HG03460 (cell line): ENCODE measurements around the gene SLC6A18.
"Not testable (repeated sequence)": the region's sequence is repeated elsewhere in the genome, so short reads cannot be mapped to it uniquely, and the experiment has no call there.

Experiments used
- ATAC-seq: cut with Tn5 transposase; IDR thresholded peaks from one replicate; pipeline ENCODE4 v1.9.1; 2021; ENCODE audit not compliant: unreplicated experiment

Gene SLC6A18

DNA sequence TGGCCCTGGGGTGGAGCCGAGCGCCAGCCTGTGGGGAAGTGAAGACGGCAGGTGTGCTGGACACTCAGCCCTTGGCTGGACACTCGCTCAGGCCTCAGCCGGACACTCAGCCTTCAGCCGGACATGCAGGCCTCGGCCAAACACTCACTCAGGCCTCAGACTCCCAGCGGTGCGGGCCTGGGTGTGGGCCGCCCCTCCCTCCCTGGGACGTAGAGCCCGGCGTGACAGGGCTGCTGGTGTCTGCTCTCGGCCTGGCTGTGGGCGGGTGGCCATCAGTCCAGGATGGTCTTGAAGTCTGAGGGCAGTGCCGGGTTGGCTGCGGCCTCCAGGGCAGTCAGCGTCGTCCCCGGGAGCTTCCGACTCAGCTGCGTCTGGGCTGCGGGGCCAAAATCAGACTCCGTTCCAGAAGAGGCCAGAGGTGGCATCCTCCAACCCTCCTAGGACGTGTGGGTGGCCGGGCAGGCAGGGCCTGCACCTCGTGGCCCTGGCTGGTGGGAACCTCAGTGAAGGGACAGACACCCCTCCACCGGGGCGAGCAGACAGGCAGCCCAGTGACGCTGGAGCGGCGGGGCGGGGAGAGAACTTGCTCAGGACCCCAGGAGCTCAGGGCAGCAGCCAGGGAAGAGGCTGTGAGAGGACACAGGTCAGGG is 28.4 kb downstream of the SLC6A18 start:
- no peak for ATAC-seq

DNA sequence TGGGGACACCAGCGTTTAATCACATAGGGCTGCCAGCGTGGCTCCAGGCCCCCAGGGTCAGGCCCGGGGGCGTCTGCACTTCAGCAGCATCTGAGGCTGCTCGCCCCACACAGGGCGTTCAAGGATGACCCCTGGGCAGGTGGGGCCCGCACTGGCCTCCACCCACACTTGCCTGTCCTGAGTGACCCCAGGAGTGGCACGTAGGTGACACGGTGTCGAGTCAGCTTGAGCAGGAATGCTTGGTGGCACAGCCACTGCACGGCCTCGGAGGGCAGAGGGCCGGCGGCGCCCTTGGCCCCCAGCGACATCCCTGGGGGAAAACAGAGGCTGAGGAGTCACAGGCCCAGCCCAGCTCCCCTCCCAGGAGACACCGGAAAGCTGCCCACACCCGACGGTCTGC is 29.0 kb downstream of the SLC6A18 start:
- no peak for ATAC-seq

DNA sequence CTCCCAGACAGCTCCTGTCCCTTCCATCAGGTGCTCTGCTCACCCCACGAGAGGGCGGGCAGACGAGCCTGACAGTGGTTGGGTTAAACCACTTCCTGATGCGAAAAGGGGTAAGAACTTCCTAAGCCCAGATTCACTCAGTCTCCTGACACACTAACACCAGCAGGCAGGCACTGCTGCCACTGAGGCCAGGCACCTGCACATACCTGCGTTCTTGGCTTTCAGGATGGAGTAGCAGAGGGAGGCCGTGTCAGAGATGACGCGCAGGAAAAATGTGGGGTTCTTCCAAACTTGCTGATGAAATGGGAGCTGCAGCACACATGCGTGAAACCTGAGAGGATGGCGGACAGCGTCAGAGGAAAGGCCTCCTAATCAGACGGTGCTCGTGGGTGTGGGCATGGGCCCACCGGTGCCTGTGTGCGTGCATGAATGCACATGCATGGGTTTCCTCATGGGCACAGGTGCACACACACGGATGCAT is 29.9 kb downstream of the SLC6A18 start:
- ATAC-seq = no peak

DNA sequence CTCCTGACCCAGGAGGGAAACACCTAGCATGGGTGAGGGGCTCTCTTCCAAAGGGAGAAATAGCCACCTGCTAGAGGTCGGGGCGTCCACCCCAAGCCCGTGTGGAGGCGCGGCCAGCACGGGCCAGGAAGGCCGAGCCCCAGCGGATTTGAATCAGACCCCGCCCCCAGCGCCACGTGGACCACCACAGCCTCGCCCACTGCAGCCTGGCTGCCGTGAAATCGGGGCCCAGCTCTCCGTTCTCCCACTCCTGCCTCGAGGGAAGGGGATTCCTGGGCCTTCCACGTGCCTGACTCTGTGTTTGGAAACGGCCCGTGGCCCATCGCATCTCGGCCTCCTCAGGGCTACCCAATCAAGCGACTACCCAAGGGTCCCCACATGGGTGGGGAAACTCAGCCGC is 31.6 kb downstream of the SLC6A18 start:
- ATAC-seq = no peak

- no peak for ATAC-seq
Measured at GRCh38 chr5:1257363-1257762, 32.2 kb downstream of the SLC6A18 start.

DNA sequence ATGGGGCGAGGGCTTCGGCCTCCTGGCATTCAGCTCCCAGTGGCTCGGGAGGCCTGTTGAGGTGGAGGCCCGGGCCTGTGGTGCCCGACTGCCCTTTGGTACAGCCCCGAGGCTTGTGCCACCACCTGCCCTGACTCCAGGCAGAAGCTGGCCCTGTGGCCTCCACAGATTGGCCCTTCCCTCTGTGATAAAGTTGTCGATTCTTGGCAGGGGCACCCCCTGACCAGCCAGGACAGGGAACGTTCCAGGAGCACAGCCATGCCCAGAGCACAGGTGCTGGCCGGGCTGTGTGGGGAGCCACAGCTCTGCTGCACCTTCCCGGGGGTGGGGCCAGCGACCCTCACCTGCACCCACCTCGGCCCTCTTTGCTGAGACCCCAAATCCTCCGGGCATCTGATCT is 32.7 kb downstream of the SLC6A18 start:
- no peak for ATAC-seq

- ATAC-seq = no peak
Measured at GRCh38 chr5:1259806-1260480, 34.8 kb downstream of the SLC6A18 start.

DNA sequence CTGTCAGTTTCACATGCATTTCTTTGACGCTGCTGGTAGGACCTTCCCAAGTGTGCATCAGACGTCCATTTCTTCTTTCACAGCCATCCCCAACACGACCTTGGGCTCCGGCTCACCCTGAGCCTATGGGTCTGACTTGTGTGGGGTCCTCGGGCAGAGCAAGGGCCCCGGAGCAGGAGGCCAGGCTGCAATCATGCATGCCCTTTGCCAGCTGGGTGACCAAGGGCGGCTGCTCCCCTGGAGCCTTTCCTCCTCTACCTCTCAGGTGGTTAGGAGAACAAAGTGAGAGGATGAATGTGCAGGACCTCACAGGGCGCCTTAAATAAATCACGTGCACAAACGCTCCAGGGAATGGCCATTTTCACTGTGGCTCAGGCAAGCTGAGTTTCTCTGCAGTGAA is 36.5 kb downstream of the SLC6A18 start:
- ATAC-seq = no peak

- no peak for ATAC-seq
Measured at GRCh38 chr5:1262381-1262780, 37.2 kb downstream of the SLC6A18 start.

DNA sequence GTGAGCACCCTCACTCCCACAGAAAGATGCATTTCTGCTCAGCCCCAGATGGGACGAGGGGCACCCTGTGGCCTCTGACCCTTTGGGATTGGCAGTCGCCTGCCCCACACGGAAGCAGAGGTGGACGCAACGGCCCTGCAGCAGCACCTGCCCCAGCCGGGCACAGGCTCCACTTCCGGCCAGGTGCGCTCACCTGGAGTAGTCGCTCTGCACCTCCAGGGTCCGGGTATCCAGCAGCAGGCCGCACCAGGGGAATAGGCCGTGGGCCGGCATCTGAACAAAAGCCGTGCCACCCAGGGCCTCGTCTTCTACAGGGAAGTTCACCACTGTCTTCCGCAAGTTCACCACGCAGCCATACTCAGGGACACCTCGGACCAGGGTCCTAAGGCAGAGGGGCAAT is 39.0 kb downstream of the SLC6A18 start:
- ATAC-seq = no peak

- ATAC-seq = no peak
Measured at GRCh38 chr5:1265026-1265425, 39.8 kb downstream of the SLC6A18 start.

DNA sequence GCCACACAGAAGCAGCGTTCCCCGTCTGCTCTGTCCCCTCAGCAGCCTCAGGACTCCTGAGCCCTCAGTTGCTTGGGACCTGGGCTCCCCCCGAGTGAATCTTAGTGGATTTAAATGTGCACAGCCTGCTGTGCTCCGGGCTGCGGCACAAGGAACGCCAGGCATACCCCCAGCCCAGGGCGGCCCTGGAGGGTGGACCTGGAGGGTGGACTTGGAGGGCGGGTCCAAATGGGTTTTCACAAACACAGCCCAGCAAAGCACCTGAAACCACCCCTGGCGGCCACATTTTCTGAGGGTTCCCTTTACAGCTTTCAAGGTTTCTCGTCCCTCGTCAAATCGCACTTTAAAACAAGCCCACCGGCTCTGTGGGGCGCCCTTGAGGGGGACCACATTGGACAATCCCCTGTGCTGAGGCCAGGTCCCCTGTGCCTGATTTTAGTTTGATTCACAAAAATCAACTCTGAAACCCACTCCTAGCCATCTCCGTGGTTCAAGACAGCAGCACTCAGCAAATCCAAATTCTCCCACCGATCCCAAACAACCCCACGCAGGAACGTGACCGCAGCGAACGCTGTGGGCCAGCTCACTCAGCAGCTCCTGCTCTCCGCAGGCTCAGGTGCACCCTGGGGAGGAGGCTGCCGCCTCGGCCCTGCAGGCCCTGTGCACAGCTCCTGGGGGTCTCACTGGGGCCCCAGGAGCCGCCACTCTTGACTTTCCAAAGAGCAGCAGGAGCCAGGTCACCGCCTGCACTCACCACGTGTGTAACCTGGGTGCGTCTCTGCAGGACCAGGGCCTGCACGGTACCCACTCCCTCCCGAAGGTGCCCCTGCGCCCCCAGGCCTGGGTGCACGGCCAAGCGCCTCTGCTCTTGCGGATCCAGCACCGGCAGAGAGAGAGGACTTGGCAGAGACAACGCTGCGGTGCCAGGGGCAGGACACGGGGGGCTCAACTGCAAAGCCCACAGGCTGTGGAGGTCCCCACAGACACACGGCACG is 40.6 kb downstream of the SLC6A18 start:
- no peak for ATAC-seq

- ATAC-seq = no peak
Measured at GRCh38 chr5:1266791-1267190, 41.6 kb downstream of the SLC6A18 start.

DNA sequence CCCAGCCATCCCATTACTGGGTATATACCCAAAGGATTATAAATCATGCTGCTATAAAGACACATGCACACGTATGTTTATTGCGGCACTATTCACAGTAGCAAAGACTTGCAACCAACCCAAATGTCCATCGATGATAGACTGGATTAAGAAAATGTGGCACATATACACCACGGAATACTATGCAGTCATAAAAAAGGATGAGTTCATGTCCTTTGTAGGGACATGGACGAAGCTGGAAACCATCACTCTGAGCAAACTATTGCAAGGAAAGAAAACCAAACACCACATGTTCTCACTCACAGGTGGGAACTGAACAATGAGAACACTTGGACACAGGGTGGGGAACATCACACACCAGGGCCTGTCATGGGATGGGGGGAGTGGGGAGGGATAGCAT is 42.3 kb downstream of the SLC6A18 start:
- not testable (repeated sequence) for ATAC-seq

GRCh38 chr5:1268056-1268455 is 42.9 kb downstream of the SLC6A18 start:
- no peak for ATAC-seq

GRCh38 chr5:1268666-1269065 is 43.5 kb downstream of the SLC6A18 start:
- ATAC-seq = no peak

GRCh38 chr5:1270426-1270825 is 45.2 kb downstream of the SLC6A18 start:
- ATAC-seq = no peak

DNA sequence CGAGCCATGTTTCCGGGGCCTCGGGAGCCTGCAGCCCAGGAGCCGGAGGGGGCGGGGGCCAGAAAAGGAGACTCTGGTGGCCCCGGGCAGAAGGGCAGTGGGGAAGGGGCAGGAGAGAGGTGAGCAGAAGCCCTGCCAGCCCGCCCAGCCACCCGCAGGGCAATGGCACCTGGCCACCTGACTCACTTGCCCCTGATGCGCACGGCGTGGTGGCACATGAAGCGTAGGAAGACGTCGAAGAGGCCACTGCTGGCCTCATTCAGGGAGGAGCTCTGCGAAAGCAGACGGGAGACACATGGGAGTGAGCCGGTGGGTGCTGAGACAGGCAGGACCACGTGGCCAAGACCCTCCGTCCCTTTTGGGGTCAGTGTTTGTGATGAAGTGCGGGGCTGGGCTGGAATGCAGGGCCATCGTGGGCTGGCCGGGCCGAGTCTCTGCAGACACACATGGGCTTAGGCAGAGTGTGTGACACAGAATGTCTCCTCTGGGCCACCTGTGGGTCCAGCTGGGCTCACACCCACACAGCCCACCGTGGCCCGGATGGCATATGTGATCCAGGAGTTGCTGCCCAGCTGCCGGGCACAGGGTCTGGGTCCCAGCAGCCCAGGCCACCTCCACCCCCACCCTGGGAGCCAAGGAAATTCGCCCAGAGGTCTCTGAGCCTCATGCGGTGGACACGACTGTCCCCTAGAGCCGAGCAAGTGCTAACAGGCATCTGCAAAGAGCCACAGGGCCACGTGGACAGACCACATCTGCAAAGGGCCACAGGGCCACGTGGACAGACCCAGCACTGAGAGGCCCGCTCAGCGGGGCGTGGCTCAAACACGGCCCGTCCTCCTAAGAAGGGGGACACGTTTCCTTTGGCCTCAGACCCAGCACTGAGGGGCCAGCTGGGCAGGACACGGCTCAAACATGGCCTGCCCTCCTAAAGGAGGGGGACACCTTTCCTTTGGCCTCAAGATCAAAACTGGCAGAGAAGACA is 46.0 kb downstream of the SLC6A18 start:
- no peak for ATAC-seq

- ATAC-seq = no peak
Measured at GRCh38 chr5:1272201-1272600, 47.0 kb downstream of the SLC6A18 start.

DNA sequence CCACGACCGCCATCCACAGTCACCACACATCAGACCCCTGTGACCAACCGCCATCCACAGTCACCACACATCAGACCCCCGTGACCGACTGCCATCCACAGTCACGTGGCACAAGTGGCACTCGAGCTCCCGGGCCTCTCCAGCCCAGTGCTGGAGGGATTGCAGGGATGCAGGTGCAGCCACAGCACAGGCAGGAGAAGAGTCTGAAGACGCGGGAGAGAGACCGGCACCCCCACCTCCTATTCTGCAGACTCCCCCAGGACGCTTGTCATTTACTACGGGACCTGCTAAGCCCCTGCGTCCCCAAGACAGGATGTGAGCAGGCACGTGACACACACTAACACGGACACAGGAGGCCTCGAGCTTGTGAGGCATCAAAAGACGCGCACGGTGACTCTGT is 48.6 kb downstream of the SLC6A18 start:
- ATAC-seq = no peak
